ENCODE data around the gene PBXIP1. TPM values are rescaled to one million over a fixed set of nuclear protein-coding genes. Genes with fewer than 3 reads are reported as not detected.
A peak's percentile ranks its signal among the peaks of the same experiment; 100 is the strongest.

Gene PBXIP1
- total and polyA plus RNA-seq, 2 of the 13 experiments (the other 11 are each of a cell fraction or from before 2014, with no cell fraction given) = 16.3 to 31.9 TPM

- no peak for TF ChIP-seq ZNF530 (CRISPR knock-in tag; IDR thresholded peaks at IDR 0.05; ENCODE audit: low read depth)
- no peak for TF ChIP-seq HNRNPLL (IDR thresholded peaks at IDR 0.05; ENCODE audit: low read depth, low read length, poor library complexity, severe bottlenecking)
- no peak for TF ChIP-seq RAD51 (IDR thresholded peaks at IDR 0.05; ENCODE audit: borderline replicate concordance)
- no peak for TF ChIP-seq ZNF382 (CRISPR knock-in tag; IDR thresholded peaks at IDR 0.05; ENCODE audit: borderline replicate concordance)
- peak; percentile 68 for TF ChIP-seq U2AF1 (optimal IDR thresholded peaks at IDR 0.05; ENCODE audit: low read depth, low read length)
- TF ChIP-seq DBP (CRISPR knock-in tag; IDR thresholded peaks at IDR 0.05; ENCODE audit: not compliant biosample characterization) = no peak
- TF ChIP-seq HOXA9 (CRISPR knock-in tag; IDR thresholded peaks at IDR 0.05; ENCODE audit: borderline replicate concordance) = no peak
- no peak for TF ChIP-seq MAFK (conservative IDR thresholded peaks at IDR 0.05 in 1 of 2, IDR thresholded peaks at IDR 0.05 in 1 of 2; ENCODE audit: low read length in 2 of 2)
- no peak for TF ChIP-seq CTCF (CRISPR knock-in tag; IDR thresholded peaks at IDR 0.05)
- no peak for TF ChIP-seq ZFP62 (CRISPR knock-in tag; IDR thresholded peaks at IDR 0.05)
- 0 out of 2 replicates have a peak, but pooled peaks have one; percentile 16 for TF ChIP-seq MAZ (IDR thresholded peaks at IDR 0.05; ENCODE audit: borderline replicate concordance, low read depth, low read length)
- TF ChIP-seq MAZ (CRISPR knock-in tag; IDR thresholded peaks at IDR 0.05; ENCODE audit: low read depth) = peak; percentile 59; the same call in 1 of the 2 replicates
- no peak for TF ChIP-seq ZNF468 (CRISPR knock-in tag; IDR thresholded peaks at IDR 0.05)
- peak; percentile 86 for TF ChIP-seq IRF2 (CRISPR knock-in tag; IDR thresholded peaks at IDR 0.05)
- TF ChIP-seq ZHX2 (IDR thresholded peaks at IDR 0.05; ENCODE audit: low read depth) = peak; percentile 22; the same call in 1 of the 2 replicates
- no peak for TF ChIP-seq ZHX2 (CRISPR knock-in tag; IDR thresholded peaks at IDR 0.05; ENCODE audit: borderline replicate concordance)
- TF ChIP-seq ZFX (CRISPR knock-in tag; IDR thresholded peaks at IDR 0.05; ENCODE audit: low read depth) = 0 out of 2 replicates have a peak, but pooled peaks have one; percentile 11
- no peak; the same call in 1 of the 2 replicates for TF ChIP-seq RCOR2 (CRISPR knock-in tag; IDR thresholded peaks at IDR 0.05)
- no peak for TF ChIP-seq JUND (CRISPR knock-in tag; IDR thresholded peaks at IDR 0.05)
- no peak for TF ChIP-seq ZKSCAN1 (IDR thresholded peaks at IDR 0.05; ENCODE audit: low read length)
- no peak for TF ChIP-seq ZNF296 (CRISPR knock-in tag; conservative IDR thresholded peaks at IDR 0.05)
- no peak for TF ChIP-seq ZNF367 (CRISPR knock-in tag; IDR thresholded peaks at IDR 0.05; ENCODE audit: borderline replicate concordance)
These were observed 16.8 kb upstream of the PBXIP1 start (continued) for GRCh38 chr1:154972517-154973343.
